ENCODE measurements around the gene FAM200C.
A peak's percentile ranks its signal among the peaks of the same experiment; 100 is the strongest.

DNA sequence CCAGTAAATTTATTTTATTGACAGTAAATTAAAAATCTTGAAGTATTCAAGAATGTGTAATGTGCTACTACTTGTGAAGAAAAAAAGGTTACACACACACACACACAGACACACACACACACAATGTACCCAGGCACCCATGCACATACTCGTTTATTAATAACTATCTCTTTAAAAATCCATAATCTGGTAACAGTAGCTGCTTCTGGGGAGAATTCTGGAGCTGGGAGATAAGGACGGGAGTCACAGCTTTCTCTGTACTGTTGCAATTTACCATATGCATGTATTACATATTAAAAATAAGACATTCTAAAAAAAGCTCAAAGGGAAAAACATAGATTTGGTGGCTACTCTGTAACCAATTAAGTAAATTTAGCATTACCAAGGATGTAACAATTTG, 21.5 kb downstream of the FAM200C start:
- TF ChIP-seq, protein P1, sequence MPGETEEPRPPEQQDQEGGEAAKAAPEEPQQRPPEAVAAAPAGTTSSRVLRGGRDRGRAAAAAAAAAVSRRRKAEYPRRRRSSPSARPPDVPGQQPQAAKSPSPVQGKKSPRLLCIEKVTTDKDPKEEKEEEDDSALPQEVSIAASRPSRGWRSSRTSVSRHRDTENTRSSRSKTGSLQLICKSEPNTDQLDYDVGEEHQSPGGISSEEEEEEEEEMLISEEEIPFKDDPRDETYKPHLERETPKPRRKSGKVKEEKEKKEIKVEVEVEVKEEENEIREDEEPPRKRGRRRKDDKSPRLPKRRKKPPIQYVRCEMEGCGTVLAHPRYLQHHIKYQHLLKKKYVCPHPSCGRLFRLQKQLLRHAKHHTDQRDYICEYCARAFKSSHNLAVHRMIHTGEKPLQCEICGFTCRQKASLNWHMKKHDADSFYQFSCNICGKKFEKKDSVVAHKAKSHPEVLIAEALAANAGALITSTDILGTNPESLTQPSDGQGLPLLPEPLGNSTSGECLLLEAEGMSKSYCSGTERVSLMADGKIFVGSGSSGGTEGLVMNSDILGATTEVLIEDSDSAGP (CRISPR knock-in tag; IDR thresholded peaks at IDR 0.05) = peak; percentile 76; the same call in 1 of the 2 replicates
- TF ChIP-seq JUN (IDR thresholded peaks at IDR 0.05; ENCODE audit: borderline replicate concordance, low read depth, low read length) = no peak
- no peak for TF ChIP-seq JUN (CRISPR knock-in tag; IDR thresholded peaks at IDR 0.05; ENCODE audit: borderline replicate concordance)
- no peak for TF ChIP-seq JUNB (CRISPR knock-in tag; conservative IDR thresholded peaks at IDR 0.05)
- TF ChIP-seq, protein P2, sequence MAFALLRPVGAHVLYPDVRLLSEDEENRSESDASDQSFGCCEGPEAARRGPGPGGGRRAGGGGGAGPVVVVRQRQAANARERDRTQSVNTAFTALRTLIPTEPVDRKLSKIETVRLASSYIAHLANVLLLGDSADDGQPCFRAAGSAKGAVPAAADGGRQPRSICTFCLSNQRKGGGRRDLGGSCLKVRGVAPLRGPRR (CRISPR knock-in tag; IDR thresholded peaks at IDR 0.05) = no peak
- no peak for TF ChIP-seq MAFK (IDR thresholded peaks at IDR 0.05; ENCODE audit: low read length)
- no peak for TF ChIP-seq RBBP5 (IDR thresholded peaks at IDR 0.05; ENCODE audit: borderline replicate concordance, insufficient read depth, low read length, poor library complexity, severe bottlenecking)
- TF ChIP-seq ZSCAN29 (IDR thresholded peaks at IDR 0.05) = no peak
- TF ChIP-seq, protein P3, sequence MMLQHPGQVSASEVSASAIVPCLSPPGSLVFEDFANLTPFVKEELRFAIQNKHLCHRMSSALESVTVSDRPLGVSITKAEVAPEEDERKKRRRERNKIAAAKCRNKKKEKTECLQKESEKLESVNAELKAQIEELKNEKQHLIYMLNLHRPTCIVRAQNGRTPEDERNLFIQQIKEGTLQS (IDR thresholded peaks at IDR 0.05) = no peak
- TF ChIP-seq, protein P3 (CRISPR knock-in tag; conservative IDR thresholded peaks at IDR 0.05) = no peak
- no peak for TF ChIP-seq ZFP36 (IDR thresholded peaks at IDR 0.05; ENCODE audit: low read depth, low read length, partially characterized antibody)
- no peak for TF ChIP-seq SIX5 (IDR thresholded peaks at IDR 0.05; ENCODE audit: borderline replicate concordance in 1 of 2, insufficient read depth in 1 of 2, low read depth in 1 of 2, low read length in 2 of 2)
- no peak for TF ChIP-seq ARNT (IDR thresholded peaks at IDR 0.05)
- peak; percentile 64 for TF ChIP-seq MTA2 (IDR thresholded peaks at IDR 0.05; ENCODE audit: low read depth)
- no peak for TF ChIP-seq MXI1 (IDR thresholded peaks at IDR 0.05; ENCODE audit: low read depth, low read length)

Data from K562 (cell line).